Upper lobe of left lung (tissue), 4 donors: Measurements from ENCODE around the gene OPRD1.

Source experiments
- EP300 ChIP-seq, 4 donors: sonication (generic); formaldehyde crosslinking; IDR thresholded peaks; one replicate each; pipeline ENCODE4 v1.5.1; 2017; ENCODE audit warnings: antibody characterized with exemption in 4 of 4, control low read depth in 2 of 4
- POLR2AphosphoS5 ChIP-seq, 2 donors: sonication (generic); formaldehyde crosslinking; IDR thresholded peaks; one replicate each; pipeline ENCODE4 v1.5.1; 2017; ENCODE audit warnings: antibody characterized with exemption in 2 of 2
- TF ChIP-seq, protein P1 (sequence below), 6 experiments: fragments of 450-650 bp in 4 of 6; fragments of 200-600 bp in 2 of 6; sonication (generic) in 2 of 6; IDR thresholded peaks; one replicate each; pipeline ENCODE4 v1.5.1; 2016 to 2019; ENCODE audit warnings: antibody characterized with exemption in 6 of 6

DNA sequence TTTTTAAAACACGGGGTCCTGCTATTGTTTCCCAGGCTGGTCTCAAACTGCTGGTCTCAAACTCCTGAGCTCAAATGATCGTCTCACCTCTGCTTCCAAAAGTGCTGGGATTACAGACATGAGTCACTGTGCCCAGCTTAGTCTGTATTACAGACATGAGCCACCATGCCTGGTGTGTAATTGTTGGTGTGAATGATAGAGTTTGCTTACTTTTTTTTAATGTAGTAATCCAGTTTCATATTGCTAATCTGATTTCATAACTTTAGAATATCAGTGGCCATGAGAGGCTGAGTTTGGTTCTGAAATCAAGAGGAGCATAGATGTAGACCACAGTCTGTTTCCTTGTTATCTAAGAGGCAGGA is 105.8 kb downstream of the OPRD1 start:
- no peak for TF ChIP-seq EP300 (IDR thresholded peaks at IDR 0.05)
- TF ChIP-seq, protein P1, sequence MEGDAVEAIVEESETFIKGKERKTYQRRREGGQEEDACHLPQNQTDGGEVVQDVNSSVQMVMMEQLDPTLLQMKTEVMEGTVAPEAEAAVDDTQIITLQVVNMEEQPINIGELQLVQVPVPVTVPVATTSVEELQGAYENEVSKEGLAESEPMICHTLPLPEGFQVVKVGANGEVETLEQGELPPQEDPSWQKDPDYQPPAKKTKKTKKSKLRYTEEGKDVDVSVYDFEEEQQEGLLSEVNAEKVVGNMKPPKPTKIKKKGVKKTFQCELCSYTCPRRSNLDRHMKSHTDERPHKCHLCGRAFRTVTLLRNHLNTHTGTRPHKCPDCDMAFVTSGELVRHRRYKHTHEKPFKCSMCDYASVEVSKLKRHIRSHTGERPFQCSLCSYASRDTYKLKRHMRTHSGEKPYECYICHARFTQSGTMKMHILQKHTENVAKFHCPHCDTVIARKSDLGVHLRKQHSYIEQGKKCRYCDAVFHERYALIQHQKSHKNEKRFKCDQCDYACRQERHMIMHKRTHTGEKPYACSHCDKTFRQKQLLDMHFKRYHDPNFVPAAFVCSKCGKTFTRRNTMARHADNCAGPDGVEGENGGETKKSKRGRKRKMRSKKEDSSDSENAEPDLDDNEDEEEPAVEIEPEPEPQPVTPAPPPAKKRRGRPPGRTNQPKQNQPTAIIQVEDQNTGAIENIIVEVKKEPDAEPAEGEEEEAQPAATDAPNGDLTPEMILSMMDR (IDR thresholded peaks at IDR 0.05), result no peak
- TF ChIP-seq POLR2AphosphoS5 (IDR thresholded peaks at IDR 0.05), result no peak
